ENCODE data around the gene CAPRIN2. TPM values are rescaled to one million over a fixed set of nuclear protein-coding genes. Genes with fewer than 3 reads are reported as not detected.

CAPRIN2 gene
- total RNA-seq, 1 experiment from 2014 or later, result 44.0 TPM

Other genes starting within 250 kb of the CAPRIN2 start
- 17.3 and 27.8 TPM in 2 replicates for gene IPO8, start 59.1 kb downstream of the CAPRIN2 start, total RNA-seq (2014; rRNA removed; shearing (Covaris generic))
- 0.42 and 0.67 TPM in 2 replicates for gene TSPAN11, start 171.8 kb upstream of the CAPRIN2 start, total RNA-seq (2014; rRNA removed; shearing (Covaris generic))

All from H7 (cell line).